DMS114 treated with DMSO at 0.1 percent for 48 hours (cell line): ENCODE data around the gene NFAT5.
"Not testable (repeated sequence)": the region's sequence is repeated elsewhere in the genome, so short reads cannot be mapped to it uniquely, and the experiment has no call there.

Experiments
- DNase-seq: peaks from one replicate; lab custom pipeline; 2025; ENCODE audit not compliant: unreplicated experiment; lab: John Stamatoyannopoulos, UW

The NFAT5 gene

DNA sequence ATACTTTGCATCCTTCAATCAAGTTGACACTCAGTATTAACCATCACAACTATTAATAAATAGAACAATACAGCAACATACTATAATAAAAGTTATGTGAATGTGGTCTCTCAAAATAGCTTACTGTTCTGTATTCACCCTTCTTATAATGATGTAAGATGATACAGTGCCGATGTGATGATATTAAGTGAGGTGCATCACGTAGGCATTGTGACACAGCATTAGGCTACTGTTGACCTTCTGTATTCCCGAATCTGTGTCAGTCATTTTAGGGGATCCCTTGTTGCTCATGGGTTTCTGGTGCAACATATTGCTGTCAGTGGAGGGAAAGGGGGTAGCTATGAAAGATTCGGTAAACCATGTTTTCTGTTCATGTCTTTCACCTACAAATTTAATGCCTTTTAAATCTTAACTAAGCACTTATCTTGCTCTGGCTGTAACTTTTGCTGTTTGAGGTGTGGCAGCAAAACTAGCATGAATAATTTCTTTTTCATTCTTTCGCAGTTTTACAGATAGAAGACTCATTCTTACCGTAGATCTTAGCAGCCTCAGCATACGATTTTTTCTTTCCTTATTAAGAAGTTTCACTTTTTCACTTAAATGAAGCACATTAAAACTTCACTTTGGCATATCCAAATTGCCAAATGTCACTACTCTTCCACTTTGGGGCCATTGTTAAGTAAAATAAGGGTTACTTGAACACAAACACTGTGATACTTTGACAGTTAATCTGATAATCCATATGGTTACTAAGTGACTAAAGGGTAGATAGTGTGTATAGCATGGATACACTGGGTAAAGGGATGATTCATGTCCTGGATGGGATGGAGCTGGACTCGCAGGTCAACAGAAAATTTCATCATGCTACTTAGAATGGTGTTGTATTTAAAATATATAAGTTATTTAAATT lies 29.6 kb downstream of the NFAT5 start:
- no peak for DNase-seq

DNA sequence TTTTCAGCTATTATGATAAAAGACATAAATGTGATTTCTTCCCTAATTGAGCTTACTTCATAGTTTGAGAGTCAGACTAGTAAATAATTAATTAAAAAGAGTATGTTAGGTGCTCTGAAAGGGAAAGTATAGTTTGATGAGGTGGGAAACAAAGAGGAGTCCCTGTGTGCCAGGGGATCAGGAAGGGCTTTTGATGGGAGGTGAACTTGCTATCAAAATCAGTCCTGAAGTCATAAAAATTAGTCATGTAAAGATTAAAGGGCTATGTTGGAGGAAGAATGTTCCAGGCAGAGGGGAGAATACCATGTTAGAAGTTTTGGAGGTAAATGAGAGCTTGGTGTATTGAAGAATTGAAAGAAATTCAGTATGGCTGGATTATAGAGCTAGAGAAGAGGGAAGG lies 31.0 kb downstream of the NFAT5 start:
- no peak for DNase-seq

DNA sequence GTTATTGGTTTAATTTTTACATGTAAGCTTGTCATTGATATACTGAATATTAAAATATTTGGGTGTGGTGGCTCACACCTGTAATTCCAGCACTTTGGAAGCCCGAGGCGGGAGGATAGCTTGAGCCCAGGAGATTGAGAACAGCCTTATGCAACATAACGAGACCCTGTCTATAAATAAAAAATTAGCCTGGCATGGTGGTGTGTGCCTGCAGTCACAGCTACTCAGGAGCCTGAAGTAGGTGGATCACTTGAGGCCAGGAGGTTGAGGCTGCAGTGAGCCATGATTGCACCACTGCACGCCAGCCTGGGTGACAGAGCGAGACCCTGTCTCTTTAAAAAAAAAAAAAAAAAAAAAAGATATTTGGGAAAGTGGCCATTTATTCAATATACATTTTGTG lies 32.3 kb downstream of the NFAT5 start:
- no peak for DNase-seq

DNA sequence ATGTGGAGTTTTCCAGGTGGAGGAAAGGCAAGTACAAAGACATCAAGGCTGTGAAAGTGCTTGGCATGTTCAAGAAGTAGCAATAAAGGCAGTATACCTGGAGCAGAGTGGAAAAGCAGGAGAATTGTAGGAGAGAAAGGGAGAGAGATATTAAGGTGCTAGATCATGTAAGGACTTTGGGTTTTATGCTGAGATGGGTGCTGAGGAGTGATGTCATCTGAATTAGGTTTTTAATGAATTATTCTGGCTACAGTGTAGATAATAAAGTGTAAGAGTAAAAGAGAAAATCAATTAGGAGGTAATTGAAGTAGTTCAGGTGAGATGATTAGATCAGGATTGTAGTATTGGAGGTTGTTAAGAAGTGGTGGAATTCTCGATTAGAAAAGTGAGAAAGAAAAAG lies 34.0 kb downstream of the NFAT5 start:
- DNase-seq = no peak

DNA sequence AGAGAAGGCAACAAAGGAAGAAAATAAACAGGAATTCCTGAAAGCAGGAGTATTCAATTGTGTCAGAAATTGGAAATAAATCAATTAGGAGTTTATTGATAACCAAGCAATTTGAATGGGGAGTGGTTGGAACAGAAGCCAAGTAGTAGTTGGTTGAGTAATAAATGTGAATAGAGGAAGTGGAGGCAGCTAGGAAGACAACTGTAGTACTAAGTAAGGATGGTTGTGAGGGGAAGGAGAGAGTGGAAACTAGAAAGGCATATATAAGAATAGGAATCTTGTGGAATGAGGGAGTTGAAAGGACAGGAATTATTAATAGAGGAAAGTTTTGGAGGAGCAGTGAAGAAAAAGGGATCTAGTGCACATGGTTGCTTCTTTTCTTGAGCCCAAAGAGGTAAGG lies 34.4 kb downstream of the NFAT5 start:
- DNase-seq = no peak

DNA sequence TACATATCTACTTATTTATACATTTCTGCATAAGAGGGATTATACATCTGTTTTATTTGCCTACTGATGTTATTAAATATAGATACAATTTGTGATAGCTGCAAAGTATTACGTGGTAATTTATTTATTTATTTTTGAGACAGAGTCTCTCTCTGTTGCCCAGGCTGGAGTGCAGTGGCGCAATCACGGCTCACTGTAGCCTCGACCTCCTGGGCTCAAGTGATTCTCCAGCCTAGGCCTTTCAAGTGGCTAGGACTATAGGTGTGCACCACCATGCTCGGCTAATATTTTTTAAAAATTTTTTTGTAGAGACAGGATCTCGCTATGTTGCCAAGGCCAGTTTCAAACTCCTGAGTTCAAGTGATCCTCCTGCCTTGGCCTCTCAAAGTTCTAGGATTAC lies 35.5 kb downstream of the NFAT5 start:
- DNase-seq = no peak

DNA sequence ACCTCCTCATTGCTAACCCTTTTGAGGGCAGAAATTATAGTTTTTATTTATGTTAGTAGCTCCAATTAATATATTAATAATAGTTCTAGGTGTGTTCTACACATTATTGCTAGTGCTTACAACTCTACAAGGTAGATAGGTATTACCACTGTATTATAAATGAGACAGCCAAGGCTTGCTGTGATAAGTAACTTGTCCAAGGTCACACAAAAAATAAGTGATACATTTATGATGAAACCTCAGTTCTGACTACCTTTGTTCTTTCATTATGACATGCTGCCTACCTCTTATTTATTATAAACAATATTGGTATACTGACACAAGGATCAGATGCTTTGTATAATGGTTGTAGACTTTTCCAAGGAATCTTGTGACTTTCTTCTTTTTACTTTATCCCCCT lies 41.2 kb downstream of the NFAT5 start:
- no peak for DNase-seq

DNA sequence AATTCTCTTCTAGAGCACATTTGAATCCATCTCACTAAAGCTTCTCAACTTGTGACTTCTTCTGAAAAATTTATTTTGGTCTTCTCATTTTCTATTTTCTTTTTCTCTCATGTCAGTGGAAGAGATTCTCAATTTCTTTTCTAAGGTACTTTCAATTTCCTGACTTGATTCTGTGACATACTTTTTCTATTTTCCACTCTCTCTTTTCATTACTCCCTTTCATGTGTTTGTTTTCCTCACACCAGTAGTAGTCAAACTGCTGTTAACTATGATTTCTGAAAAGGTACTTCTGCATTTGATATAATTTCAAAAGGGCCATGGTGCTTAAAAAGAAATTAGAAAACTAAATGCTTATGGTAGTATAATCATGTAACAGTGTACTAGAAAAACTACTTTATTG lies 41.9 kb downstream of the NFAT5 start:
- DNase-seq = no peak

DNA sequence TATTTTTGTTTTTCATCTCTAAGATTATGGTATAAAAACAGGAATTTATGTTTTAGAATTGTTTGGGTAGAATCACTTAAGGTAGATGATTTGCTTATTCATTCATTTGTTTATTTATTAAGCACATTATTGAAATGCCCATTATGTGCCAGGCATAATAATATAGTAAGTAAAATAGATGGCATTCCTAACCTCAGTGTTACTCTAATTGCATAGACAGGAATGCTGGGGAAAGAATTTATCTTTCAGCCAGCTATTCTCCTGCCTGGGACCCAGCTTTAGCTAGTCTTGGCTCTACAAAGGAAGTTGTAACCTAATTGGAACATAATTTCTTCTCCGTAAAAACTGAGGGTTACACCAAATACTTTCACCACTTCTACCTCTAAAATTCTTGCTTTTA lies 44.6 kb downstream of the NFAT5 start:
- DNase-seq = no peak

DNA sequence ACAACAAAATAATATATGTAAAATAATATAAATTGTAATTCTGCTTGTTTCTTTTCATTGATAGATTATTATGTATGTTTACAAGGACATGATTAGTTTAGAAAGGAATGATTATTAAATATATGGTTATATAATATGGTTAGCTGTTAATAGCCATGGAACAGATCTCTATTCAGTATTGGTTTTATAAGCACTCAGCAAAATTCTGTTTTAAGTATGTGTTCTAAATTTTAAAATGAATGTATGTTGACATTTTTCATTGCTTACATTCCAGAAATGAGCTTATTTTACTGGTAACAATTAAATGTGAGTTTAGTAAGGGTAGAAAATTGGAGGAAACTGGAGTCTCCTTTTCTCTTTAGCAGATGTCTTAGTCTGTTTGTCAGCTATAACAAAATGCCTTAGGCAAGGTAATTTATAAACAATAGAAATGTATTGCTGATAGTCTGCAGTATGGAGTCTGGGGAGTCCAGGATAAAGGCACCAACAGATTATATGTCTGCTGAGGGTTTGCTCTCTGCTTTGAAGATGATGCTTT lies 45.4 kb downstream of the NFAT5 start:
- DNase-seq = no peak

DNA sequence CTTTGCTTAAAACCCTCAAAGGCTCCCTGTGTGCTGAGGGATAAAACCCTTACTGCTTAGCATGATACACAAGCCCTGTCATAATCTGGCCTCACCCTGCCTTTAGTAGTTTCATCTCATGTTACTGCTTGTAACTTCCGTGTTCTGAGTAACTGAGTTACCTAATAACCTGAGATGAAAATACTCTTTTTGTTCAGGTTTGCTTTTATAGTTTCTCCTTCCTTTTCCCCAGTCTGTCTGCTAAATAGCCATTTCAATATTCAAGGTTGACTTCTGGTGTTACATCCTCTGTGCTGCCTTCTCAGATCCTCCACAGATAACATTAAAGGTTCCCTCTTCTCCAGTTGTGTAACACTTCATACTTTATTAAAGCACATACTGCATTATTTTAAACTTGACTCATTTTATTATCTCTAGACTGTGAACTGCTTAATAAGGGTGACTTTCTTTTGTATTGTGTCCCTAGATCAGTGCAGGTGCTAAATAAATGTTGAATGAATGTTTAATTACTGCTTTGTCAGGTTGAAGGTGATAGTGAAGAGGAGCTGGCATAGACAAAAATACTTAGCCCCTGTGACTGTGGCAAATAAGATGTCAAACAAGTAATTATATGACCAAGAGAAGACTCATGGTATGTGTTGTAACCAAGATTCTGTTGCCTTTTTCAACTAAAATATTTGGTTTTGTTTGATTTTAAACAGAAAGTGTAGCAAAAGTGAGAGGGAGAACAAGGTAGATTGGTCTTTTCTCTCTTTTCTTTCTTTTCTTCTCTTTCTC lies 47.8 kb downstream of the NFAT5 start:
- no peak for DNase-seq

DNA sequence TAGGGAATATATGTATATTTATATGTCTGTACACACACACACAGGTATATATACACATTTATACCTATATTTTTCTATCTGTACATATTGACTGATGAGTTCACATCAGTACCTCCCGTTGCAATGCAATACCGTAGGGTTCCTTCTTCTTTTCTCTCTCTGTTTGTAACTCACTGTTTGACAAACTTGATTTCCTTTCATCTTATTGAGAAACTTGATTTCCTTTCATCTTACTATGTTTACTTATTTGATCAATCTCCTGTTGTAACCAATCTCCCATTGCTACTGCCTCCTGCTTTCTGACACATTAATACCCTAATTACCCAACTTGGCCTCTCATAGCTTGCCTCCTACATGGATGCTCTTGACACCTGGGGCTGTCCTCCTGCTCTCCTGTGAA lies 49.8 kb downstream of the NFAT5 start:
- DNase-seq = no peak

DNA sequence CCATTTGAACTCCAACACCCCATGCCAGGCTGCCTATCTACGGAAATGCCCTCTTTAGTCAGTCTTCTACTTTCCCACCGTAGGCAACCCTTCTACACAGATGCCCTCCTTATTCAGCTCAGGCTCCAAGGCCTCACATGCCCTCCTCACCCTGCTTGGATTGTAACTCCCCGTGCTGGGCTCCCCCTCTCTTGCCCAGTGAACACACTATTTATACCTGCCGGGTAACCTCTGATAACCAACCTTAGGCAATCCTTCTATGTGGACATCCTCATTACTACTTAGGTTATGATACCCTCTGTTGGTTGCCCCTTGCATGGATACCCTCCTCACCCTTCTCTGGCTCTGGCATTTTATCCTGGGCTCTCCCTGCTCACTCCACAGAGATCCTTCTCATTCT lies 50.3 kb downstream of the NFAT5 start:
- DNase-seq = no peak

DNA sequence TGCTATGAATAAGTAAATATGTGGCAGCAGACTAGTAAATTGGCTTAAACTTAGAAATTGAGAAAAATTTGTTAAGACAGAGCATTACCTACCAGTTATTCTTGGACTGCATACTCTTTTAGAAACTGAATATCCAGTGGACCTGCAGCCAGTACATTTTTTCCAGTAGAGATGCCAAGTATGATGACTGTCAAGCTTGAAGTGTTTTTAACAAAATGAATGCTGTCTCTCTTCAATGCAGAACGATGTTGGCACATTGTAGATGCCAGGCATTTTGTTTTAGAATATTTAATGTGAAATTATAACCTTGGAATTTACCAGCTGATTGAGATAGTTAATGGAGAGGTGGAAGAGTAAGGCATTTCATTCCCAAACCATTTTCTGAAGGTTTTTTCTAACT lies 52.5 kb downstream of the NFAT5 start:
- DNase-seq = no peak

DNA sequence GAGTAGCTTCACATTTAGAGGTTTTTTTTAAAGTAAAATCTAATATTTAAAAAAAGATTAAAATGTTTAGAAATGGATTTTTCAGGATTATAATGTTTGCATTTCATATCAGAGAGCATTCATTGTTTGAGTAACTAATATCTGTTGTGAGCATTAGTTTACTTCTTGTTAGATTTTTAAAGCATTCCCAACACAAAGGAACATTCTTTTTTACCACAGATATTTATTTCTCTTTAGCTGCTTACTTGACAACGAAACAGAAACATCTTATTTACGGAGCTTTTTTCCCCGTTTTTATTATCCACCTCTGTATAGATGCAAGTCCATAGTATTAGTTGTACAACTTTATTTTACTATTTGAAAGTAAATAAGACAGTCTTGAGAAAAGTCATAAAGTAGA lies 53.0 kb downstream of the NFAT5 start:
- no peak for DNase-seq

DNA sequence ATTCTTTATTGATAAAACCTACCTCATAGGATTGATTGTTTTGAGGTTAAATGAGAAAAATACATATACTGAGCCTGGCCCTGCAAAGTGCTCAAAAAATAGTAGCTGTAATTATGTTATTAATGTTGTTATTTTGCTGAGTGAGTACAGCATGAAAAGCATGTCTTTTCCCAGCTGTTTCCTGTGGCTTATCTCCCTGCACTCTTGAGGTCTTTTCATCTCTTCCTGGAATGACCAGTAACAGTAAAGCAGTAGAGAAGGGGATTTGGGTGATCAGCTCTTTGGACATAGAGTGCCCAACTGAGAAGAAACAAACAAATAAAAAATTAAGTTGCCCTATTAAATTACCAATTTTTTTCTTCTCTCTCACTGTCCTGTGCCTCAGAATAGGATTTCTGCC lies 53.7 kb downstream of the NFAT5 start:
- no peak for DNase-seq

DNA sequence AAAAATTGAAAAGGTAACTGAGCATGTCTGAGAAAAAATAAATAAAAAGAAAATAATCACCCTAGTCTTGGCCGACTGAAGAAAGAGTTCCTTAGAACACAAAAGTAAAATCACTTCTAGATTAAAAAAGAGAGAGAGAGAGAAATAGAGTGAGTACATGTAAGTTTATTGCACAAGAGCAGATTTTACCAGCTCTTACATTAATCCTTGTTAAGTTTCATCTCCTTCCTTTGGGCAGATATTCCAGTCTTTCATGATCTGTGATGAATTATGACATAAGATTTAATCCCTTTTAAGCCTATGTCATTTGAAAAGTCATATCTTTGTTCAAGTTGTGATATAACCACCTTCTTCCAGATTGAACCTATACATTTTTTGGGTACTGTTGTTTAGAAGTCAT lies 54.8 kb downstream of the NFAT5 start:
- DNase-seq = no peak

DNA sequence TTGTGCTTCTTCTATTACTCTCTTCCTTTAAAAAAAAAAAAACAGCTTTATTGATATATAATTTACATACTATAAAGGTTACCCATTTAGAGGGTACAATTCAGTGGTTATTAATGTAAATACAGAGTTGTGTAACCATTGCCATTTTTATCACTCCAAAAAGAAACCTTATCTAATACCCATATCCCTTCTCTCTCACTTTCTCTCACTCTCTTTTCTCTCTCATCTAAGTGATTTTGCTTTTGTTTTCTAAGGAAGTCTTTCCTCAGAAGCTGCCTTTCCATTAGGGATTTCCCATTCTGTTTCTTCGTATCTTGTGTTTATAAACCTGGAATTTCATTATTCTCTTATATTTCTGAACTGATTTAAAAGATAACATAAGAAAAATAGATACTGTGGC lies 55.5 kb downstream of the NFAT5 start:
- no peak for DNase-seq

DNA sequence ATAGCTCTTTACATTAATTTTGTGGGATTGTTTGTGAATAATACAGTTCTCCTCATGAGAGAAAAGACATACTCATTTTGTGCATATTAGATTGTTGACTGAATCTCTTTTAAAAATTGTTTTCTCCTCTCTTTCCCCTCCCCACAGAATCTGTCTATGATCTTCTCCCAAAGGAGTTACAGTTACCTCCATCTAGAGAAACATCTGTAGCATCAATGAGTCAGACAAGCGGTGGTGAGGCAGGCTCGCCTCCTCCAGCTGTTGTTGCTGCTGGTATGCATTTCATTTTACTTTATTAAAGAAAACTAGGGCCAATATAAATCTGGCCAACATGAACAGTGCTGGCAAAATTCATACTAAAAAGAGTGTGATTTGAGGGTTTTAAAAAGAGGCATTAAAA lies 60.5 kb downstream of the NFAT5 start:
- no peak for DNase-seq

DNA sequence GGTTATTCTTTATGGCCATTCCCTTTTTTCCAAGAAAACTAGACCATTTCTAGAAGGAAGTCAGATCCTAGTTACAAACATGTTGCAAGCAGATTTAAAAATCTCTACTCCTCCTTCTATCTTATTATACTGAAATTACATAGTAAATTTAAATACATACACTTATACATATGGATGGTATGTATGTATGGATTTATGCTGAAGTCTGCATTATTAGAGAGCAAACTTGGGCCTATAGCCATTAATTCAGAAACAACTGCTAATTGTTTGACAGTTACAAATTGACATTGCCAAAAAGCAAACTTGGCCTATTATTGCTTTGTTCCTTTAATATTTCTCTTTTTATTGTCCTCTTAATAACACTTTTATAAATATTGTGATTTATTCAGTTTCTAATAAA lies 67.1 kb downstream of the NFAT5 start:
- no peak for DNase-seq

DNA sequence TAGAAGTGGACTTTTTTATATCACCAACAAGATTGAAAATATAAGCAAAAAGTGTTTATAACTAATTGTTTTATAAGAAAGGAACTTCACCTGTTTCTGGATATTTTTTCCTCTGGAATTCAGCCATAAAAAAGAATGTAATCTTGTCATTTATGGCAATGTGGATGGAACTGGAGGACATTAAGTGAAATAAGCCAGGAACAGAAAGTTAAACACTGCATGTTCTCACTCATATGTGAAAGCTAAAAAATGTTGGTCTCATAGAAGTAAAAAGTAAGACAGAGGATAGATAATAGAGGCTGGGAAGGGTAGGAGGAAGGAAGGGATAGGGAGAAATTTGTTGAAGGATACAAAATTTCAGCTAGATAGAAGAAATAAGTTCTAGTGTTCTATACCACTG lies 67.6 kb downstream of the NFAT5 start:
- no peak for DNase-seq

DNA sequence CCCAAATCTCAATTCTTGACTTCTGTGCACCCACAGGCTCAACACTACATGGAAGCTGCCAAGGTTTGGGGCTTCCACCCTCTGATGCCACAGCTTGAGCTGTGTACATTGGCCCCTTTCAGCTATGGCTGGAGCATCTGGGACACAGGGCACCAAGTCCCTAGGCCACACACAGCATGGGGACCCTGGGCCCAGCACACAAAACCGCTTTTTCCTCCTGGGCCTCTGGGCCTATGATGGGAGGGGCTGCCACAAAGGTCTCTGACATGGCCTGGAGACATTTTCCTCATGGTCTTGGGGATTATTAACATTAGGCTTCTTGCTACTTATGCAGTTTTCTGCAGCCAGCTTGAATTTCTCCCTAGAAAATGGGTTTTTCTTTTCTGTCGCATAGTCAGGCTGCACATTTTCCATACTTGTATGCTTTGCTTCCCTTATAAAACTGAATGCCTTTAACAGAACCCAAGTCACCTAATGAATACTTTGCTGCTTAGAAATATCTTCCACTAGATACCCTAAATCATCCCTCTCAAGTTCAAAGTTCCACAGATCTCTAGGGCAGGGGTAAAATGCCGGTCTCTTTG lies 70.9 kb downstream of the NFAT5 start:
- not testable (repeated sequence) for DNase-seq
